Measurements from ENCODE around the gene SMAP1.

Gene SMAP1

DNA sequence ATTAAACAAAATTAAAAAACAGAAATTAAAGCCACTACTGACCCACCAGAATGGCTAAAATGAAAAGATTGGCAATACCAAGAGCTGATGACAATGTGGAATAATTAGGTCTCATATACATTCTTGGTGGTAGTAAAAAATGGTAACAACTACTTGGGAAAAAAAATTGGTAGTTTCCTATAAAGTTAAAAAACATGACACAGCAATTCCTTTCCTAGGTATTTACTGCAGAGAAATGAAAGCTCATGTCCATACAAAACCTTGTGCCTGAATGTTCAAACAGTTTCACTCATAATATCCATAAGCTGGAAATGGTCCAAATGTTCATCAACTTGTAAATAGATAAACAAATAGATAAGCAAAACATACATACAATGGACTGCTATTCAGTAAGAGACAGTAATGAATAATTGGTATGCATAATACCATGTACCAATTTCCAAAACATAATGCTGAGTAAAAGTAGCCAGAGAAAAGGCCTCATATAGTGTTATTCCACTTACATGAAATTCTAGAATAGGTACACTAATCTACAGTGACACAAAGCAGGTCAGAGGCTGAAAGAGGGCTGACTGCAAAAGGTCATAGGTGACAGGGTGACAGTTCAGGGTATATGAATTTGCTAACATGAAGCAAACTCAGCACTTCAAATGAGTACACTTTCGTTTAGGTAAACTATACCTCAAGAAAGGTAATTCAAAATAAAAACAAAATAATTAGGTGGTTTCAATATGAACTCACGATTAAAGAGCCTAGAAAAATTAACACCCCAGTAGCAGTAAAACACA, 236.2 kb downstream of the SMAP1 start:
- no peak for DNase-seq

GRCh38 chr6:70905742-70906141, 238.1 kb downstream of the SMAP1 start:
- no peak for DNase-seq

Data from hematopoietic multipotent progenitor cell treated with erythropoietin and hydrocortisone succinate and interleukin-3 and kit ligand, for 8 days (in vitro differentiated cells).